HS-27A (cell line): ENCODE results near the gene LDB2.
"Not testable (repeated sequence)": the region's sequence is repeated elsewhere in the genome, so short reads cannot be mapped to it uniquely, and the experiment has no call there.

Experiments used
- DNase-seq: peaks from one replicate; pipeline ENCODE4 v3.0.0-alpha.2; 2012; ENCODE audit warnings: low read depth, missing footprints

Gene LDB2

DNA sequence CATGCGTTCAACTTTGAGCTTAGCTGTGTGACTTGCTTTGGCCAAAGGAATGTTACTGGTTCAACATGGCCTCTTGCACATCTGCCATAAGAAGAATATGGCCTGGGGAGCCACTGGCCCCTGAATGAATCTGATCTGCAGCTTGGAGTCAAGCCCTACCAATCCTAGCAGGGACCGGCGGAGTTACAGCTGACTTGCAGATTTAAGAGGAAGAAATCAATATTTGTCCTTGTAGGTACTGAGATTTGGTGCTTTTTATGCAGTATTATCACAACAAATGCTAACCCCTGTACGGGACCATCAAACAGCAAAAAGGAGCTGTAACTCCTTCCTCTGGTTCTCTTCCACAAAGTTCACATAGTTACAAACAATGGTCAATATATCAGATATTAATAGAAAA is 252.0 kb downstream of the LDB2 start:
- no peak for DNase-seq

DNA sequence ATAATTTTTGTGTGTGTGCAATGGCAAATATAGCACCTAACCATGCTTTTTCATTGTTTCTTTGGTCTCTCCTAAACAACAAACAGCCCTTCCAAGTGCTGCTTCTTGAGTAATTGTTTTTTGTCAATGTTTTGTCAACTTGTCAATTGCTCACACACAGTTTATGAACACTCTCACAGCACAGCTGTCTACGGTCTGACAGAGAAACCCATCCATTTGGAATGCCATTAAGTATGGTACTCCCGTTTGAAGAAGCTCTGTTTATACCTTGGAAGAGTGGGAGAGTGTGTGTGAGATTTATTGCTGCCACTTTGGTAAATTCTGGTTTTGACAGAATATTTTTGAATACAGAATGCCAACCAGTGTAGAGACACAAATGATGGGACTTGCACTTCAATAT is 254.6 kb downstream of the LDB2 start:
- no peak for DNase-seq

DNA sequence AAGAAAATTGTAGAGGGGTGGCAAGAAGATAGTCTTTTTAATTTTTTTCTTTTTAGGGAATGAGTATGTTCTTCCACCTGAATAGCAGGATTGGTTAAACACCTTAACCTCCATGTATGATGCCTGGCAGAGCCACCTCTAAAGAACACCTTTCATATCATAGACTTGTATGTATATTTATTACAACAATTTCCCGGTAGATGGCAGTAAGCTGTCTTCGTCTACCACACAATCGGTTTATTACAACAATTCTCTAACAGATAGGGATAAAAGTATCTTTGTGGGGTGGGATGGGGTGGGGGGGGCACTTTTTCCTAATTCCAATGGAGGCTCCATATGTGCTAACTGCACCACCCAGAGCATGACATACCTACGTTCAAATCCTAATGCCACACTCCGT is 255.5 kb downstream of the LDB2 start:
- DNase-seq = no peak

DNA sequence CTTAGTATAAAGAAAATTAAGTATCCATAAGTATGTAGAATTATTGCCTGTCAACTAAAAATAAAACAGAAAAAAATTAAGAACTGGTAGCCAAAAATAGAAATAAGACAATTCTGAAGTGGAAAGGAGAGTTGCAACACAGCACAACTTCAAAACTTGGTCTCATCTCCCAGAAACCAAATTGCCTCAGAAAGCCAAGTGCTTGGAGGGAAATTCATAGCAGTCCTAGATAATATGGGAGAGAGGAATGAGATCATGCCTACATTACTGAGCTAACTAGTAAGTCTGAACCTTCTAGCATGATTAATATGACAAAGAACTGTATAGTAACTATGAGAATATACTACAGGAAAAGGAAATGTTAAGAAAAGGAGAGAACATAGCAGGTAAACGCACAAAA is 256.5 kb downstream of the LDB2 start:
- no peak for DNase-seq

DNA sequence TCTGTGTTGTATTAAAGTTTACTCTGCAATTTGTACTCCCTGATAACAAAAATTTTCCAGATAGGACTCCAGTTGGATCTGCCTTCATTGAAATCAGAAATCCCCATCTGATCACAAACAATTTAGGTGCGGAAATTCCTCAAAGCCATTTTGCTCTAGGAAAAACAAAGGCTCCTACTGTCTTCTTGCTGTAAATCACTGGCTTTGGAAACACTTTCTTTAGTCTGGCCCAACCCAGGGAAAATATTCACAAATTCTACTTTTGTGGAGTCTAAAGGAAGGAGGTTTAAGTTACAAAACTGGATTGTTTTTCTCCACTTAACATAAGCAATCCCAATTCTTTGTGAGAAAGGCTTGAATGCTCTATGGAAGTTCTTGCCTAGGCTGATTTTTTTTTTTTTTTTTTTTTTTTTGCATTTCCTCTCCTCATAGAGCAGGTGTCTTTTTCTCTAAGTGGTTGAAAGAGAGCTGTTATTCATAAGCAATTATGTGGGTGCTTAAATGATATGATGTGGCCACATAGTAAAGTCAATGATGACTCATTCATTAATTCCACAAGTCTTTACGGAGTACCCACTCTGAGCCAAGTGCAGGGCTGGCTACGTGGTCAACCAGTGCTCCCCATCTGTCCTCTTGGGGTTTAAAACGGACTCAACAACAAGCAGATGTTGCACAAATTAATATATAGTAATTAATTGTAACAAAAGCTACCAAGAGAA is 261.4 kb downstream of the LDB2 start:
- no peak for DNase-seq

DNA sequence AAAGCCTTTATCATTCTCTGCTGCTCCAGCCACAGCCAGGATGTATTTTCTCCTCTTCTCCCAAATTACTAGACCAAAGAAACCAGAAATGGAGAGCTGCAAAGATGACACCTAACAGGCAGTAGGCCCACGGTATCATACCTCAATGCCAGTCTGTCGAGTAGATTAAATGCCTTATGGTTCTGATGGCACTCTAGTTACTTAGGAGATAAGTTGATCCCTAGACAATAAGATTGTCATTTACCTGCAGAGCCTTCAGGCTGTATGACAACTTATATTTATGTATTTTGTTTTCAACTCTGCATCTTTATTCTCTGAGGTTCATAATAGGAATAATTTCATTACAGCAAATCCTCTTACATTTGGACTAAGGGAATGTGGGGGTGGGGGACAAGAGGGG is 262.1 kb downstream of the LDB2 start:
- DNase-seq = no peak

DNA sequence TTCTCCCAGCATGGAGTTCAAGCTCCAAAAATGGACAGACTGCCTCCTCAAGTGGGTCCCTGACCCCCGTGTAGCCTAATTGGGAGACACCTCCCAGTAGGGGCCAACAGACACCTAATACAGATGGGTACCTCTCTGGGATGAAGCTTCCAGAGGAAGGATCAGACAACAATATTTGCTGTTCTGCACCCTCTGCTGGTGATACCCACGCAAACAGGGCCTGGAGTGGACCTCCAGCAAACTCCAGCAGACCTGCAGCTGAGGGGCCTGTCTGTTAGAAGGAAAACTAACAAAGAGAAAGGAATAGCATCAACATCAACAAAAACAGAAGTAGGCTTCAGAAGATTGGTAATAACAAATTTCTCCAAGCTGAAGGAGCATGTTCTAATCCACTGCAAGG is 269.2 kb downstream of the LDB2 start:
- not testable (repeated sequence) for DNase-seq

DNA sequence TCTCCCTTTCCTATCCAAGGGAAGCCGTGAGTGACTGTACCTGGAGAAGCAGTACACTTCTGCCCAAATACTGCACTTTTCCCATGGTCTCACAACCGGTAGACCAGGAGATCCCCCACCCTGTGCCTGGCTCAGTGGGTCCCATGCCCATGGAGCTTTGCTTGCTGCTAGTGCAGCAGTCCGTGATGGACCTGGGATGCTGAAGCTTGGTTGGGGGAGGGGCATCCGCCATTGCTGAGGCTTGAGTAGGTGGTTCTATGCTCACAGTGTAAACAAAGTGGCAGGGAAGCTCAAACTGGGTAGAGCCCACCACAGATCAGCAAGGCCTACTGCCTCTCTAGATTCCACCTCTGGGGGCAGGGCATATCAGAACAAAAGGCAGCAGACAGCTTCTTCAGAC is 269.6 kb downstream of the LDB2 start:
- not testable (repeated sequence) for DNase-seq

DNA sequence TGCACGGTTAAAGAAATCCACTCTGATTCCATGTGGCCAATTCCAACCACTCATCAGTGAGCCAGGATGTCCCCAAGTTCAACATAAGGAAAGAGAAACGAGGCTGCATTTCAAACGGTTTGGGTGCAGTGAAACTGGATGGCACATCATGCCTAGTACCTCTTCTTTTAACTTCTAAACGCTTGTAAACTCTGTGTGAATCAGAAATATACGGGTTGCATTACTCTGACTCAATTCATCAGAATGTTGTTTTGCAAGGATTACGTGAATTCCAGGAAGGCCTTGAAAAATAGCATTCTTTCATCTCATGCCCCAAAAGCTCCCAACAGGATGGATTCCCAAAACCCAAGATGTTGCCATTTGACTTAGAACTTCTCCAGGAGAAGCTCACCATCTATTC is 270.4 kb downstream of the LDB2 start:
- DNase-seq = peak; percentile 82

DNA sequence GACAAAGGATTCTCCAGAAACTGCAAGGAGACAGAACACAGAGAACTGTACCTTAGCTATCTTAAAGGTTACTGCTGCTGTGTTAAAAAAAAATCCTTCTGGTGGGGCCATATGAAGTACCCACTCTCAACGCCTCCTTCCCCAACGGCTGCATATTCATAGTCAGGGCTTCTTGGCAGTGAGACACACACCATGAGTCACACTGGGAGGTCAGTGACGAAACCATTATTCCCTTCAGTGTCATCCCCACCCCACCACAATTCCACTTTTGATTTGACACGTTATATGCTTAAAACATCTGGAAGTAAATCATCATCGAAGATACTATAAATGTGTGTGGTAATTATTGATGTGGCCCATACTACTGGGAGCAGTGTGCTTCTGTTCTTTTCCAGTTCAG is 271.5 kb downstream of the LDB2 start:
- peak; percentile 79 for DNase-seq

DNA sequence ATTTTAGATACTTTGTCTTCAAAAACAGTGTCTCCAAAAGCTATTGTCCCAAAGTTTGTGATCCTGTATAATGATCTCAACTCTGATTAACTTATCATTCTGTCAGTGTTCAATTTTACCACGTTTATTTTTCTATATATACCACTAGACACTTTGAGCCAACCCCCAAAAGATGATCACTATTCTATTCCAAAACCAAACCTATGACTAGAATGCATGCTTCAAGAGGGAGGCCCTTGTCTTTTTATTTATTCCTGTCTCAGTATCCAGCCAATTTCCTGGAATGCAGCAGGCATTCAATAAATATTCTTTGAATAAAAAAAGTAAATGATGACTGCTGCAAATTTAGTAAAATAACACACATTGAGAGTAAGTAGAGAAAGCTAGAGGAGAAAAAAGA is 275.6 kb downstream of the LDB2 start:
- DNase-seq = no peak

DNA sequence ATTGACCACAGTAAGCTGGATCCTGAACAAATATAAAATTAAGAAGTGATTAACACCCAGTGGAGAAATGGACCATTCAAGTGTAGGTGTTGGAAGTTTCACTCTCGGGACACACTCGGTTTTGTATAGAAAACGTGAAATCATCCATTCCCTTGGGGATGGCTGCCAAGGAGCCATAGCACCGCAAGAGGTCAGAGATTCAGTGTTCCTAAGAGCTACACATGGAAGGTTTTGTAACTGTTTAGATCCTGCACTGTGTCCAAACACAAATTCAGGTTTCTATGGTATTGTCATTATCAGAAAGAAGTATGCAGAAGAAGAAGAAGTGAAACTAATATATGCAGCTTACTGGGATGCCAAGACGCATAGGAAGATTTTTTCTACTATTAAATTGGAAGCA is 281.0 kb downstream of the LDB2 start:
- DNase-seq = no peak

DNA sequence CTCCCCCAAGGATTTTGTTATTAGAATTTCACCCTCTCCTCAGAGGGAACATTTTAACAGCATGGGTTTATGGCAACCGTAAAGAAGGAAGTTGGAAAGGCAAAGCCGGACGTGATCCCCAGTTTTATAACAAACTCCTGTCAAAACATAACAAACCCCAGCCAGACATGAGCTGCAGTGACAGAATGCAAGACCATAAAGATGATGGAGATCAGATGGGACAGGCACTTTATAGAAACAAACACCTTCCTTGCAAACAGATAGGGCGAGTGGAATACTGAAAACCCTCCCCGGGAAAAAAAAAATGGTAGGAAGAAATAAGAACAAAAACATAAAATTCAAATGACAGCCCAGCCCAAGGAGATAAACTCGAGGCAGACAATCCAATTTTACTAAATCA is 281.4 kb downstream of the LDB2 start:
- no peak for DNase-seq

DNA sequence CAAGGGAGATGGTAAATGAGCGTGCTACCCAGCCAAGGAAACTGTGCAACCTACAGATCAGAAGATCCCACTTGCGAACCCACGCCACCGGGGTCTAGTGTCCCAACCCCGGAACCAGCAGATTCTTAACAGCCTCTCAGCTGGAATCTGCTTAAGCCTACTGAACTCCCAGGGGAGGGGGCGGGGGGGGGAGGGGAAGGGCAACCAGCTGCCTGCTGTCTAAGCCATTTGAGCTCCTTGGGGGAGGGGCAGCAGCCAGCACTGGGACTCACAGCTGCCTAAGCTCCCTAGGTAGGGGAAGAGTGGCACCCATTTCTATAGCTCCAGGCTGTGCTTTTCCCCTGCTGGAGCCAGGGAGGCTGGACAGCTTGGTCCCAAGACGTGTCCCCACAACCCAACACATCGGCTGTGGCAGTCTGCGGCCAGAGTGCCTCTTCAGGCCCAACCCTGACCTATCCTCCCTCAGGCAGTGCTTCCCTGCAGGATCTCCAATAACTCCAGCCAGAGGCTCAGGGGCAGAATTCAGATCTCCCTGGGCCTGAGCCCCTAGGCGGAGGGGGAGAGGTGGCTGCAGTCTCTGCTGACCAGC is 289.2 kb downstream of the LDB2 start:
- no peak for DNase-seq

DNA sequence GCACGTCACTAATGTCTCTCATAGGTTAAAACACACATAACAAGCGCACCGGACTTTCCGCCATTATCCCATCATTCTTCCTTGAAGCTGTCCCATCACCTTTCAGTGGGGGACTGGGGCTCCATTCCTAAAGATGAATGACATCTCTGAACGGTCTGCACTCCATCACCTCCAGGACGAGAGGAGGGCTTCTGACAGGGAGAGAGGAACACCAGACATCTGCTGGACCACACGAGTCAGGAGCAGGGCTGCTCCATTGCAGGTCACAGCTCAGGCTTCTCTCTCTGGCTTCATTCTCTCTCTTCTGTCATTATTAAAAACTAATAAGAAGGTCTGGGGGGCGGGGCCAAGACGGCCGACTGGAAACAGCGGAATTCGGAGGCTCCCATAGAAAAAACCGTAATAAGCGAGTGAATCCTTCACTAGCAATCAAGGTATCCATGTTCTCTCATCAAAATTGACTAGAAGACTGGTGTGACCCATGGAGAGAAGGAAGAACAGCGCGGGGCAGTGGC is 289.8 kb downstream of the LDB2 start:
- DNase-seq = no peak

DNA sequence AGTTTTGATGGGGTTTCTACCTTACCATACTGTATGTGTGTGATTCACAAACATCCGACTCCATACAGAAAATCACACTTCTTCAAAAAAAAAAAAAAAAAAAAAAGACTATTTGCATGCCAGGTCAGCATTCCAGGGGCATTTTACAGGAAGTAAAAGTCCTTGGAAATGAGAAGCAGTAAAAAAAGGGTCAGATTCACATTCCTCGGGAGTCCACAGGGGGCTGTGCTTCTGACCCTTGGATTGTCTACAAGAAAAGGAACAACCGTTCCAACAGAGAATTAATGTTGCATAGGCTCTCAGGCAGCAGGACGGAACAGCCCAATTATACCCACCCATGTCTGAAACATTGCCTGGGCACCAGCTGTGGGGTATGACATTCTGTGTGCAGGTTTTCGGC is 290.3 kb downstream of the LDB2 start:
- no peak for DNase-seq

DNA sequence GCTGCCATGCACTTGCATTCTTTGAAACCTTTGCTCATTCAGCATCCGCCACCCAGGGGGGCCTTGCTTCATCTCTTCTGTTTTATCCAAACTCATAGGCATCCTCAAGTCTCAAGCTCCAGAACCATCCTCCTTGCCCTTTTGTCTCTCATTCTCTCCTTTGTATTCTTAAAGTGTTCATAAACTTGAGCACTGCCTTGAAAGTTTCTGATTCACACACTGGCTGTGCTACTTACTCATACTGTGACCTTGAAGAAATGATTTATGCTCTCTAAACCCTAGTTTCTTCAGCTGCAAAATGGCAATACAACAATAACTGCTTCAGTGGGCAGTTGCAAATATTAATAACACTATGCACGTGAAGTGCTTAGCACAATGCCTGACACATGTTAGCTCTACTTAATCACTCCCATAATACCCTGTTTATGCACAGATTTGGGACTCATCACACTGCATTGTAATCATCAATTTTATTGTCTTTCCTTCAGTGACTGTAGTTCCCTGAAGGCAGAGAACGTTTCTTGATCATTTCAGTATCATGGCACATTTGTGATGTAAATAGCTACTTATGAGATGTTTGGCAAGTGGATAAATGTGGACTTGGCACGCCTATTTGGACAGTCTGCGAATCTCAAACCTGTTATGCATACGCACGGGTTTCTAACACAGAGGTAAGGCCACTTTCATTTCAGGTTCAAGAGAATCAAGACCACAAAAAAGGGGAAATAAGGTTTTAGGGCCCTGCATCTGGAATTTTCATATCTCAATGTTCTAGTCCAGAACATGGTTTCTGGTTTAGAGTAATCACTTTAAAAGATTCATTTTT is 291.0 kb downstream of the LDB2 start:
- DNase-seq = no peak

DNA sequence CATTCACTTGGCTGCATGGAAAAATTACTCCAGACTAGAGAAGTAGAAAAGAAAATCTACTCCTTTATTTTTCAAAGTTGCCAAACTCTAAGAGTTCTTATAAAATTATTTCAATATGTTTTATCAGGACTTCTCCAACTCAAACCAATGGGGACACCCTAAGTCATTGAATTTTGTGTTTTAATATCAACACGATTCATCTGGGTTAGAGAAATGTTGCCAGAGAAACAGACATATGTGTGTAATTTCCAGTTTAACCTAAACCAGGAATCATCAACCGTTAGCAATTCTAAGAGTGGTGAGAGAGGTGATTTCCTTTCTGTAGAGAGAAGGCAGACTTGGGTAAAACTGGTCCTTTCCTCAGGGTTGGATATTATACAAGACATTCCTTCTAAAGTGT is 291.8 kb downstream of the LDB2 start:
- DNase-seq = no peak

DNA sequence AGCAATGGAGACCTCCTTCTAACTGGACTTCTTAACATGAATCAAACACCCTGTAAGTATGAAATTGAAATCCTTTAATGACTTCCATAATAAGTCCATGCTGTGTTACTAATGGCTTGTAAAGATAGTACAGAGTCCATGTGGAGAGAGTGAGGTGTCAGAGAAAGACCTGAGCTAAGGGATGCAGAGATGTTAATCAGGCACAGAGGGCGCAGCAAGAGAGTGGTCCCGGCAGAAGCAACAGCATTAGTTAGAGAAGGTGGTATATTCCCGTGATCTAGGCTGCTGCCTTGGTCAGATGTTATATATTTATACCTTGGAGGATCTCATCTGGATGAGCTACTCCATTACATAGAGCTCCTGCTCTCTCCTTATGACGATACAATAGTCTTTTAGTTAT is 295.3 kb downstream of the LDB2 start:
- DNase-seq = no peak

DNA sequence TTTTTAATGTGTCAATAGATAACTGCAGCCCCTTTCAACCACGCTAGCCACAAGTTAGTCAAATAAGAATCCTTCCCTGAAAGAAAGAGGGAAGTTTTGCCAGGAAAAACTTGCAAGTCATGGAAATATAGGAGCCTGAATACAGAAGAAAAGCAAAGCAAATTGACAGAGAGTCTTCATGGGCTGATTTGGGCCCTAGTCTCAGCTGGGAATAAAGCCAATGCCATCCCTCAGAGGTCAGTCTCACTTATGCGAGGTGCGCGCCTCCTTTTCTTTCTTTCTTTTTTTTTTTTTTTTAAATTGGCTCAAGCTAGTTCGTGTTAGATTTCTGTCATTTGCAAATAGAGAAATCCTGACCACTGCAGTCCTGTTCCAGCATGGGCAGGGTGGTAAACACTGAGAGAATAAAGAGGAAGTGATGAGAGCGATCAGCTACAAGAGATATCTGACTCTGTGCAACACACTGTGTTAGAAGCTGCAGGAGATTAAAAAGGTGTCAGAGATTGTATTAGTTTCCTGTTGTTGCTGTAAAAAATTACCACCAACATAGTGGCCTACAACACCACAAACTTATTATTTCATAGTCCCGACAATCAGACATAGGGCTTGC is 299.7 kb downstream of the LDB2 start:
- DNase-seq = no peak

DNA sequence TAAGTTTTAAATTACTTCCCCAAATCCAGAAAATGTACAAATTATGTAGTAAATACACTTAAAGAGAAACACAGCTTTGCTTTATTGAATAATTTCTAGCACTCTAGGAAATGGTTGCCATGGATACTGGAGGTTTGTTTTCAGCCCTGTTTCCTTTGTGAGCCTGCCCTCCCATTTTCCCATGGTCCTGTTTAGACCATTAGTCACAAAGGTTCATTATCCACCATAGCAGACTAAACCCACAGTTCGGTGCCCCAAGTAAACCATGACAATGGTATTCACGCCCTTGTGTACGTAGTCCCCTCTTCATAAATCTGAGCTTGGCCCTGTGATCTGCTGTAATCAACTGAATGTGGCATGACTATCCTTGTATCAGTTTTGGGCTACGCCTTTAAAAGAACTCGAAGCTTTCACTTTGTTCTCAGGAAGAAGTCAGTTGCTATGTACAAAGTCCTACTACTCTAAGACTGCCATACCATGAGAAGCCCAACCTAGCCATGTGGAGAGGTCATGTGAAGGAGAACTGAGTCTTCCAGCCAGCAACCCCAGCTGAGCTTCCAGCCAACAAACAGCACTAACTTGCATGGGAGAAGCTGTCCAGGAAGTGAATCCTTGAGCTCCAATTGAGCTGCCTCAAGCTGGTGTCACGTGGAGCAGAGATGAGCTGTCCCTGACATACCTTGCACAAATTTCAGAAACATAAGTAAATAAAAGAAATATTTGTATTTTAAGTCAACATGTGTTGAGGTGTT is 300.4 kb downstream of the LDB2 start:
- DNase-seq = no peak

DNA sequence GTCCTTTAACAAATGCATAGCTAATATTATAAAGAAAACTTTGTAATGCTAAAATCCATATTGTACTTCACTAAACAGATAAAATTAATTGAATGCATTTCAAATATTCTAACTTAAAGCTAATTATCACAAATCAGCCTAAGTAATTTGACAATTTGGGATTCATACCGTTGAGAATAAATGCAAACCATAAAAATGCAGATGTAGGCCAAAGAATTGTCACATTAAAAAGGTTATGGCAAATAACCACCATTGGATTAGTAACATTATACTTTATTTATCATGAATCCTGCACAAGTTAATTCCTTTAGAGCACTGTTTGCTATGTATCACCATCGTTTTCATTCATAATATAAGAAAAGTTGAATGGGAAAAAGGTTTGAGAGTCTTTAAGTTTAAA is 301.0 kb downstream of the LDB2 start:
- DNase-seq = no peak
